ENCODE data around the gene IKZF5.
A peak's percentile ranks its signal among the peaks of the same experiment; 100 is the strongest.

IKZF5 gene

GRCh38 chr10:123026302-123026701, 17.7 kb upstream of the IKZF5 start:
- Histone ChIP-seq H3K27me3 (ENCODE audit: low read depth) (no peaks in the 10 kb centered on the region), H3K36me3 (replicated peaks) (no peaks in the 10 kb centered on the region), H3K4me3 (no peak overlapping the region), H3K4me1 (peaks cover 33% of the 10 kb centered on the region), H3K9me3 (no peaks in the 10 kb centered on the region)
- DNase-seq (ENCODE audit: low spot score in 2 of 2) = peak in 1 of 2 experiments; percentile 77
- in situ Hi-C loops (cut with MboI; ENCODE audit: low sequenced_read_pairs) = no loop called here

- no peaks in the 10 kb centered on the region for H3K9me3 ChIP-seq
- H3K36me3 ChIP-seq (replicated peaks) = no peaks in the 10 kb centered on the region
- H3K4me1 ChIP-seq = peaks cover 45% of the 10 kb centered on the region
- H3K4me3 ChIP-seq = no peak overlapping the region
- in situ Hi-C loops (cut with MboI; ENCODE audit: low sequenced_read_pairs) = no loop called here
- no peak for DNase-seq (ENCODE audit: low spot score in 2 of 2)
- H3K27me3 ChIP-seq (ENCODE audit: low read depth) = no peaks in the 10 kb centered on the region
These were observed 15.9 kb upstream of the IKZF5 start for GRCh38 chr10:123024540-123024939.

- Histone ChIP-seq H3K36me3 (replicated peaks) (no peaks in the 10 kb centered on the region), H3K9me3 (no peaks in the 10 kb centered on the region), H3K27me3 (ENCODE audit: low read depth) (no peaks in the 10 kb centered on the region), H3K4me3 (no peak overlapping the region), H3K4me1 (peaks cover 41% of the 10 kb centered on the region)
- in situ Hi-C loops (cut with MboI; ENCODE audit: low sequenced_read_pairs) = no loop called here
- DNase-seq (ENCODE audit: low spot score in 2 of 2) = peak; percentile 23 to 29
These were observed 12.9 kb upstream of the IKZF5 start for GRCh38 chr10:123021517-123021916.

GRCh38 chr10:123019941-123020703, 11.5 kb upstream of the IKZF5 start:
- no peaks in the 10 kb centered on the region for H3K27me3 ChIP-seq (ENCODE audit: low read depth)
- no peak overlapping the region for H3K4me3 ChIP-seq
- H3K9me3 ChIP-seq = no peaks in the 10 kb centered on the region
- H3K36me3 ChIP-seq (replicated peaks) = no peaks in the 10 kb centered on the region
- in situ Hi-C loops (cut with MboI; ENCODE audit: low sequenced_read_pairs) = no loop called here
- peak in 1 of 2 experiments; percentile 62 for DNase-seq (ENCODE audit: low spot score in 2 of 2)
- peaks cover 29% of the 10 kb centered on the region for H3K4me1 ChIP-seq

GRCh38 chr10:123019264-123019663, 10.7 kb upstream of the IKZF5 start:
- H3K4me1 ChIP-seq = peaks cover 26% of the 10 kb centered on the region
- no peaks in the 10 kb centered on the region for H3K9me3 ChIP-seq
- H3K27me3 ChIP-seq (ENCODE audit: low read depth) = no peaks in the 10 kb centered on the region
- DNase-seq (ENCODE audit: low spot score in 2 of 2) = no peak
- no peak overlapping the region for H3K4me3 ChIP-seq
- H3K36me3 ChIP-seq (replicated peaks) = no peaks in the 10 kb centered on the region
- in situ Hi-C loops (cut with MboI; ENCODE audit: low sequenced_read_pairs) = no loop called here

GRCh38 chr10:123018531-123018930, 9.9 kb upstream of the IKZF5 start:
- H3K36me3 ChIP-seq (replicated peaks) = no peaks in the 10 kb centered on the region
- no peaks in the 10 kb centered on the region for H3K9me3 ChIP-seq
- peaks cover 26% of the 10 kb centered on the region for H3K4me1 ChIP-seq
- DNase-seq (ENCODE audit: low spot score in 2 of 2) = no peak
- no peaks in the 10 kb centered on the region for H3K27me3 ChIP-seq (ENCODE audit: low read depth)
- in situ Hi-C loops (cut with MboI; ENCODE audit: low sequenced_read_pairs) = no loop called here
- H3K4me3 ChIP-seq = no peak overlapping the region

GRCh38 chr10:123017421-123018165, 9.0 kb upstream of the IKZF5 start:
- H3K4me1 ChIP-seq = peaks cover 26% of the 10 kb centered on the region
- in situ Hi-C loops (cut with MboI; ENCODE audit: low sequenced_read_pairs) = no loop called here
- H3K4me3 ChIP-seq = no peak overlapping the region
- no peak for DNase-seq (ENCODE audit: low spot score in 2 of 2)
- no peaks in the 10 kb centered on the region for H3K27me3 ChIP-seq (ENCODE audit: low read depth)
- no peaks in the 10 kb centered on the region for H3K9me3 ChIP-seq
- H3K36me3 ChIP-seq (replicated peaks) = no peaks in the 10 kb centered on the region; the same call in 1 of the 2 replicates

GRCh38 chr10:123016228-123016627, 7.6 kb upstream of the IKZF5 start:
- Histone ChIP-seq H3K4me1 (peaks cover 22% of the 10 kb centered on the region), H3K4me3 (no peak overlapping the region)
- in situ Hi-C loops (cut with MboI; ENCODE audit: low sequenced_read_pairs) = no loop called here

GRCh38 chr10:123014772-123015171, 6.2 kb upstream of the IKZF5 start:
- Histone ChIP-seq H3K27me3 (ENCODE audit: low read depth) (no peaks in the 10 kb centered on the region), H3K9me3 (no peaks in the 10 kb centered on the region), H3K36me3 (replicated peaks) (no peaks in the 10 kb centered on the region; the same call in 1 of the 2 replicates), H3K4me3 (no peak overlapping the region), H3K4me1 (peaks cover 9% of the 10 kb centered on the region)
- in situ Hi-C loops (cut with MboI; ENCODE audit: low sequenced_read_pairs) = no loop called here
- DNase-seq (ENCODE audit: low spot score in 2 of 2) = no peak

More at GRCh38 chr10:123016228-123016627, 7.6 kb upstream of the IKZF5 start:
- Histone ChIP-seq H3K9me3 (no peaks in the 10 kb centered on the region), H3K27me3 (ENCODE audit: low read depth) (no peaks in the 10 kb centered on the region), H3K36me3 (replicated peaks) (no peaks in the 10 kb centered on the region; the same call in 1 of the 2 replicates)
- DNase-seq (ENCODE audit: low spot score in 2 of 2) = no peak

- no peaks in the 10 kb centered on the region; the same call in 1 of the 2 replicates for H3K4me1 ChIP-seq
- no peak for DNase-seq (ENCODE audit: low spot score in 2 of 2)
- in situ Hi-C loops (cut with MboI; ENCODE audit: low sequenced_read_pairs) = no loop called here
- H3K27me3 ChIP-seq (ENCODE audit: low read depth) = no peaks in the 10 kb centered on the region
- H3K36me3 ChIP-seq (replicated peaks) = no peaks in the 10 kb centered on the region; the same call in 1 of the 2 replicates
- H3K4me3 ChIP-seq = no peak overlapping the region
- no peaks in the 10 kb centered on the region for H3K9me3 ChIP-seq
These were observed 5.1 kb upstream of the IKZF5 start for GRCh38 chr10:123013456-123014419.

GRCh38 chr10:123011987-123012386, 3.4 kb upstream of the IKZF5 start:
- in situ Hi-C loops (cut with MboI; ENCODE audit: low sequenced_read_pairs) = no loop called here
- Histone ChIP-seq H3K4me1 (peaks cover 4% of the 10 kb centered on the region), H3K4me3 (no peak overlapping the region), H3K9me3 (no peaks in the 10 kb centered on the region), H3K36me3 (replicated peaks) (no peaks in the 10 kb centered on the region; the same call in 1 of the 2 replicates), H3K27me3 (ENCODE audit: low read depth) (no peaks in the 10 kb centered on the region)
- no peak for DNase-seq (ENCODE audit: low spot score in 2 of 2)

- peak in 1 of 2 experiments; percentile 31 for DNase-seq (ENCODE audit: low spot score in 2 of 2)
- no peaks in the 10 kb centered on the region; the same call in 1 of the 2 replicates for H3K36me3 ChIP-seq (replicated peaks)
- no peaks in the 10 kb centered on the region for H3K9me3 ChIP-seq
- in situ Hi-C loops (cut with MboI; ENCODE audit: low sequenced_read_pairs) = no loop called here
- H3K27me3 ChIP-seq (ENCODE audit: low read depth) = no peaks in the 10 kb centered on the region
- peaks cover 9% of the 10 kb centered on the region for H3K4me1 ChIP-seq
- H3K4me3 ChIP-seq = peak overlapping the region; percentile 97
These were observed 668 bp upstream of the IKZF5 start for GRCh38 chr10:123009105-123009820.
